Measurements from ENCODE around the gene MALT1.
A peak's percentile ranks its signal among the peaks of the same experiment; 100 is the strongest.

DNA sequence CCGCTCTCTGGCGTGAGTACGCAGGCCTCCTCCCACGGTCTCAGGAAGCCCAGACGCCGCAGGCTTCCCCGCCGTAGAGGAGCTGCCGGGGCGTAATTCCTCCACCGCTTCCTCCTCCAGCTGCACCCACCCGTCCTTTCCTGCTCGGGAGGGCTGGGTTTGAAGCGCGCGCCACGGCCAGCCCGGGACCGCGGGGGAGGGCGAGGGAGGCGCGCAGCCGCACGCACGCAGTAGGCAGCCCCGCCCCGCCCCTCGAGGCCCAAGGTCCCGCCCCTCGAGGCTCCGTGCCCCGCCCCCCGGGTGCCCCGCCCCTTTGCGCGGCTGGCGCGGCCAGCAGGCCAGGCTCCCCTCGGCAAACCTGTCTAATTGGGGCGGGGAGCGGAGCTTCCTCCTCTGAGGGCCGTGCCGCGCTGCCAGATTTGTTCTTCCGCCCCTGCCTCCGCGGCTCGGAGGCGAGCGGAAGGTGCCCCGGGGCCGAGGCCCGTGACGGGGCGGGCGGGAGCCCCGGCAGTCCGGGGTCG is at the start of gene MALT1:
- TF ChIP-seq POLR2A (IDR thresholded peaks at IDR 0.05) = peak; percentile 88
- TF ChIP-seq, protein P1, sequence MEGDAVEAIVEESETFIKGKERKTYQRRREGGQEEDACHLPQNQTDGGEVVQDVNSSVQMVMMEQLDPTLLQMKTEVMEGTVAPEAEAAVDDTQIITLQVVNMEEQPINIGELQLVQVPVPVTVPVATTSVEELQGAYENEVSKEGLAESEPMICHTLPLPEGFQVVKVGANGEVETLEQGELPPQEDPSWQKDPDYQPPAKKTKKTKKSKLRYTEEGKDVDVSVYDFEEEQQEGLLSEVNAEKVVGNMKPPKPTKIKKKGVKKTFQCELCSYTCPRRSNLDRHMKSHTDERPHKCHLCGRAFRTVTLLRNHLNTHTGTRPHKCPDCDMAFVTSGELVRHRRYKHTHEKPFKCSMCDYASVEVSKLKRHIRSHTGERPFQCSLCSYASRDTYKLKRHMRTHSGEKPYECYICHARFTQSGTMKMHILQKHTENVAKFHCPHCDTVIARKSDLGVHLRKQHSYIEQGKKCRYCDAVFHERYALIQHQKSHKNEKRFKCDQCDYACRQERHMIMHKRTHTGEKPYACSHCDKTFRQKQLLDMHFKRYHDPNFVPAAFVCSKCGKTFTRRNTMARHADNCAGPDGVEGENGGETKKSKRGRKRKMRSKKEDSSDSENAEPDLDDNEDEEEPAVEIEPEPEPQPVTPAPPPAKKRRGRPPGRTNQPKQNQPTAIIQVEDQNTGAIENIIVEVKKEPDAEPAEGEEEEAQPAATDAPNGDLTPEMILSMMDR (IDR thresholded peaks at IDR 0.05) = no peak
